ENCODE measurements around the gene TGIF2. TPM values are rescaled to one million over a fixed set of nuclear protein-coding genes. Genes with fewer than 3 reads are reported as not detected.
"Not testable (repeated sequence)": the region's sequence is repeated elsewhere in the genome, so short reads cannot be mapped to it uniquely, and the experiment has no call there.

Gene TGIF2
- total RNA-seq, 1 experiment from 2014 or later, result 17.1 TPM

DNA sequence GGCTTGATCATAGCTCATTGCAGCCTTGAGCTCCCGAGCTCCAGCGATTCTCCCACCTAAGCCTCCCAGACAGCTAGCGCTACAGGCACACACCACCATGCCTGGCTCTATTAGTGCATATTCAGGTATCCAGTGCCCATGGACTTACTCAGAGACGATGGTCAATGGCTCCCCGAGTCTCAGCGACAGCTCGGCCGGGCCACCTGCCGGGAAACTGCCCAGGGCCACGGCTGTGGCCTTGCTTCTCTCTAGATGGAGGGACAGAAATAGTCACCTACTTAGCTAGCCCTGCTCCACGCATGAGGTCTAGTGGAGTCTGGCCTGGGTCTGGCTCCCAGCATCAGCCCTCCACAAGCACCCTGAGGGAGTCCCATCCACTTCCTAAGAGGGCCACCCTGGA is 60.9 kb downstream of the TGIF2 start:
- DNase-seq (ENCODE audit: low read depth, low spot score), result no peak
- no peak for ATAC-seq
- Histone ChIP-seq H4K20me1 (ENCODE audit: insufficient read depth) (no peaks in the 10 kb centered on the region), H3K4me2 (ENCODE audit: low read length) (no peak overlapping the region), H3K79me2 (ENCODE audit: insufficient read depth, low read length) (no peaks in the 10 kb centered on the region), H3K9ac (ENCODE audit: low read length) (no peak overlapping the region), H3K4me3 (replicated peaks in 1 of 2; ENCODE audit: low read depth in 1 of 2, low read length in 2 of 2) (no peak overlapping the region), H3K9me2 (ENCODE audit: insufficient read depth) (no peaks in the 10 kb centered on the region), H3K9me3 (ENCODE audit: control insufficient read depth in 1 of 2, insufficient read depth in 1 of 2, low read depth in 1 of 2, low read length in 2 of 2) (no peaks in the 10 kb centered on the region), H2AFZ (ENCODE audit: low read depth, low read length, poor library complexity, severe bottlenecking) (no peak overlapping the region), H3K4me1 (ENCODE audit: control insufficient read depth in 1 of 2, insufficient read depth in 2 of 2, low read length in 2 of 2) (no peaks in the 10 kb centered on the region), H3K27me3 (ENCODE audit: insufficient read depth, low read length) (no peaks in the 10 kb centered on the region), H3K27ac (ENCODE audit: low read depth, low read length) (no peak overlapping the region), H3K36me3 (ENCODE audit: control insufficient read depth in 1 of 2, insufficient read depth in 2 of 2, low read length in 2 of 2) (no peaks in the 10 kb centered on the region)
- RAD21 ChIA-PET (ENCODE audit: low non-redundant PET in 1 of 2, low total read pairs in 2 of 2, uncharacterized antibody in 2 of 2, unreplicated experiment in 2 of 2), result no interaction called here
- no TSS peak for BruUV-seq (replicated peaks)
- intact Hi-C loops (cut with micrococcal nuclease), result no loop called here
- CTCF ChIA-PET, result no interaction called here
- POLR2A ChIA-PET, result no interaction called here
- no peak for TF ChIP-seq CEBPB (IDR thresholded peaks at IDR 0.05; ENCODE audit: low read depth)
- TF ChIP-seq JUND (IDR thresholded peaks at IDR 0.05), result no peak
- TF ChIP-seq ZFX (IDR thresholded peaks at IDR 0.05), result no peak
- TF ChIP-seq, protein P1, sequence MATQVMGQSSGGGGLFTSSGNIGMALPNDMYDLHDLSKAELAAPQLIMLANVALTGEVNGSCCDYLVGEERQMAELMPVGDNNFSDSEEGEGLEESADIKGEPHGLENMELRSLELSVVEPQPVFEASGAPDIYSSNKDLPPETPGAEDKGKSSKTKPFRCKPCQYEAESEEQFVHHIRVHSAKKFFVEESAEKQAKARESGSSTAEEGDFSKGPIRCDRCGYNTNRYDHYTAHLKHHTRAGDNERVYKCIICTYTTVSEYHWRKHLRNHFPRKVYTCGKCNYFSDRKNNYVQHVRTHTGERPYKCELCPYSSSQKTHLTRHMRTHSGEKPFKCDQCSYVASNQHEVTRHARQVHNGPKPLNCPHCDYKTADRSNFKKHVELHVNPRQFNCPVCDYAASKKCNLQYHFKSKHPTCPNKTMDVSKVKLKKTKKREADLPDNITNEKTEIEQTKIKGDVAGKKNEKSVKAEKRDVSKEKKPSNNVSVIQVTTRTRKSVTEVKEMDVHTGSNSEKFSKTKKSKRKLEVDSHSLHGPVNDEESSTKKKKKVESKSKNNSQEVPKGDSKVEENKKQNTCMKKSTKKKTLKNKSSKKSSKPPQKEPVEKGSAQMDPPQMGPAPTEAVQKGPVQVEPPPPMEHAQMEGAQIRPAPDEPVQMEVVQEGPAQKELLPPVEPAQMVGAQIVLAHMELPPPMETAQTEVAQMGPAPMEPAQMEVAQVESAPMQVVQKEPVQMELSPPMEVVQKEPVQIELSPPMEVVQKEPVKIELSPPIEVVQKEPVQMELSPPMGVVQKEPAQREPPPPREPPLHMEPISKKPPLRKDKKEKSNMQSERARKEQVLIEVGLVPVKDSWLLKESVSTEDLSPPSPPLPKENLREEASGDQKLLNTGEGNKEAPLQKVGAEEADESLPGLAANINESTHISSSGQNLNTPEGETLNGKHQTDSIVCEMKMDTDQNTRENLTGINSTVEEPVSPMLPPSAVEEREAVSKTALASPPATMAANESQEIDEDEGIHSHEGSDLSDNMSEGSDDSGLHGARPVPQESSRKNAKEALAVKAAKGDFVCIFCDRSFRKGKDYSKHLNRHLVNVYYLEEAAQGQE (IDR thresholded peaks at IDR 0.05; ENCODE audit: low read depth), result no peak

- POLR2A ChIA-PET; H3K4me3 ChIP-seq (replicated peaks in 1 of 2; ENCODE audit: low read depth in 1 of 2, low read length in 2 of 2); H3K9me3 ChIP-seq (ENCODE audit: control insufficient read depth in 1 of 2, insufficient read depth in 1 of 2, low read depth in 1 of 2, low read length in 2 of 2); H3K27ac ChIP-seq (ENCODE audit: low read depth, low read length); ATAC-seq; H3K9ac ChIP-seq (ENCODE audit: low read length); H3K79me2 ChIP-seq (ENCODE audit: insufficient read depth, low read length); BruUV-seq (replicated peaks); H3K4me2 ChIP-seq (ENCODE audit: low read length); H4K20me1 ChIP-seq (ENCODE audit: insufficient read depth); intact Hi-C loops (cut with micrococcal nuclease); RAD21 ChIA-PET (ENCODE audit: low non-redundant PET in 1 of 2, low total read pairs in 2 of 2, uncharacterized antibody in 2 of 2, unreplicated experiment in 2 of 2); H3K36me3 ChIP-seq (ENCODE audit: control insufficient read depth in 1 of 2, insufficient read depth in 2 of 2, low read length in 2 of 2); H3K9me2 ChIP-seq (ENCODE audit: insufficient read depth); DNase-seq (ENCODE audit: low read depth, low spot score); H2AFZ ChIP-seq (ENCODE audit: low read depth, low read length, poor library complexity, severe bottlenecking); CTCF ChIA-PET; H3K27me3 ChIP-seq (ENCODE audit: insufficient read depth, low read length): not testable (repeated sequence)
- H3K4me1 ChIP-seq (ENCODE audit: control insufficient read depth in 1 of 2, insufficient read depth in 2 of 2, low read length in 2 of 2), result peaks cover 6 to 11% of the 10 kb centered on the region in 2 experiments; a peak in 3 of 4 replicates
Measured at GRCh38 chr20:36638876-36639400, 65.5 kb downstream of the TGIF2 start.
